NCI-H128 (cell line): Measurements from ENCODE around the gene TSPAN32.
"Not testable (repeated sequence)": the region's sequence is repeated elsewhere in the genome, so short reads cannot be mapped to it uniquely, and the experiment has no call there.

Experiments
- DNase-seq: peaks from one replicate; lab custom pipeline; 2025; ENCODE audit not compliant: unreplicated experiment; lab: John Stamatoyannopoulos, UW

The TSPAN32 gene

DNA sequence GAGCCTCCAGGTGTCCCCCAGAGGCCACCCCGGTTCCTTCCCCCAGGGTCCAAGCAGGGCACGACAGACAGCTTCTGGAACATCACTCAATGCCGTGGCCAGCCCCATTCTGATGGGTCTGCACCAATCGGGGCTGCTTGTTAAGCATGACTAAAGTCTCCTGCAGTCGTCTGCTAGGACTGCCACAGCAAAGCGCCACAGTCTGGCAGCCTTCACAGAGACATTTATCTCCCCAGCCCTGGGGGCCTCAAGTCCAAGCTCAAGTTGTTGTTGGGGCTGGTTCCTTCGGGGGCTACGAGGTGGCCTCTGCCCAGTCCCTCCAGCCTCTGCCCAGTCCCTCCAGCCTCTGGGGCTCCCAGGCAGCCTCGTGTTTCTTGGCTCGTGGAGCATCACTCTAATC is 61.3 kb downstream of the TSPAN32 start:
- no peak for DNase-seq

DNA sequence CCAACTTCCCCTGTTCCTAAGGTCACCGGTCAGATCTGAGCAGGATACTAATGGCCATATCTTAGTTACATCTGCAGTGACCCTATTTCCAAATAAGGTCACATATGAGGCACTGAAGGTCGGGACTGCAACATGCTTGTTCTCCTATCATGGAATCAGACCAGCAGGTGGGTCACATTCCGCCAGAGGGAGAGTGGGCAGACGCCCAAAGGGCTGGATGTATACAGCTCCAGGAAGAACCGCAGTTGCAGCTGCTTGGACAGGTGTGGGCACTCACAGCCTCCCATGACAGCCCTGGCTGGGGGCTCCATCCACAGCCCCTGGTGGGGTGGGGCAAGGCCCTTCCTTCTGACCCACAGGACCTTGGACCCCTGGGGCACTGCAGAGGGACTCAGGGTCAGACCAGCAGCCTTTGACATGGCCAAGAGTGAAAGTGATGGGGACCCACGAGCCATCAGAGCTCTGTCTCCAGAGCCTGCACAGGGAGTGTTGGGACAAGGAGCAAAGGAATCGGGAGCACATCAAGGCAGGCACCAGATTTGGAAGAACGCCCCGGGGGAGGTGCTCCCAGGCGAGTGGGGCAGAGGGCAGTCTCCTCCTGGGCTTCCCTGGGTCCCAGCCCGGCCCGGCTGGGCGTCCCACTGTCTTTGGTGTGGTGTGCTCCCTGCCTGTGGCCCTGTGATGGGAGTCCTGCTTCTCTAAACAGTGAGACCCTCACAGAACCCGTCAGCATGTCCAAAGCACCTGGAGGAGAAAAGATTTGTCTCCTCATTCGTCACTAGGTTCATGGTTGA is 62.0 kb downstream of the TSPAN32 start:
- DNase-seq, result no peak

DNA sequence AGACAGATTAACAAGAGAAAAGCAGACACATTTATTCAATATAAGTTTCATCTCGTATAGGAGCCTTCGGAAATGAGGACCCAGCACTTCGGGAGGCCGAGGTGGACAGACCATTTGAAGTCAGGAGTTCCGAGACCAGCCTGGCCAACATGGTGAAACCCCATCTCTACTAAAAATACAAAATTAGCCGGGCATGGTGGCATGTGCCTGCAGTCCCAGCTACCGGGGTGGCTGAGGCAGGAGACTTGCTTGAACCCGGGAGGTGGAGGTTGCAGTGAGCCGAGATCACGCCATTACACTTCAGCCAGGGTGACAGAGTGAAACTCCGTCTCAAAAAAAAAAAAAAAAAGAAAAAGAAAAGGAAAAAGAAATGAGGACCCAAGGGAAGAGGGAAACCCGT is 62.6 kb downstream of the TSPAN32 start:
- not testable (repeated sequence) for DNase-seq

DNA sequence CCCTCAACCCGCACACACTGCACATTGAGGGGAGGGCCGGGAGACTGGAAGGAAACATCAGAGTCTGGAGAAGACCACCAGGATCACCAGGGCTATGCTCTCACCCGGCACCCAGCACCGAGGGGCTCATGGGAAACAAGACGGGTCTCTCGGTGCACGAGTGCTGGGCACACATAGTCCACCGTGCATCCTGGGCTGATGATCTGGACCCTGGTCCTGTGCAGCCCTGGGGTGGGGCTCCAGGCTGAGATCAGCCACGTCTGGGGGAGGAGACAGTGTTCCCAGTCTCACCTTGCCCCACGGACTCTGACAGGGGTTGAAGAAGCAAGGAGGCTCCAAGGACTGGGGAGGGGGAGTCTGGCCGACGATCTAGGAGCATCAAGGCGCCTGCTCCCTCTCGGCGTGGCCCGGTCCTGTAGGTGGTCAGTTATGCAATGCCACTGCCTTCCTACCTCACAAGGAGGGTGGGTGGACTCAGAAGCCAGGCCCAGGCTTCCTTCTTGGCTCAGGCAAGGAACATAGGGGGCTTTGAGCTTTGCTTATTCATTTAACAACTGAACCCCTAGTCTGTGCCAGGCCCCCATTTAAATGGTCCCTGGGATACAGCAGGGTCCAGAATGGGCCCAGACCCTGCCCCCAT is 63.9 kb downstream of the TSPAN32 start:
- no peak for DNase-seq

DNA sequence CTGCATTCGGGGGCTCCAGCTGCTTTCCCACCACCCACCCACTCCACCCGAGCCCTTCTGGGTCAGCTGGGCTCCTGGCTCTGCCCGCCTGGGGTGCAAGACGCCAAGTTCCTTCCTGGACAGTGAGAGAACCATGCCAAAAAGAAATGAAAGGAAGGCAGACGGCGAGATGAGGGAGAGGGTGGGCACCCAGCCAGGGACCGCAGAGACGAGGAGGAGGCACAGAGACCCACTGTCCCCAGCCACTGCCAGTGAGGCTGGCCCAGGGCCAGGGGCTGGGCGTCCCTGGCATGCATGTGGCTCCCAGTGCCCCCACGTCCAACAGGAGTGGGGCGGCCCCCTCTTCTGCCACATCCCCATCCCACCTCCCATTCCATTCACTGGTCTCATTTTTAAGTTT is 64.5 kb downstream of the TSPAN32 start:
- no peak for DNase-seq

DNA sequence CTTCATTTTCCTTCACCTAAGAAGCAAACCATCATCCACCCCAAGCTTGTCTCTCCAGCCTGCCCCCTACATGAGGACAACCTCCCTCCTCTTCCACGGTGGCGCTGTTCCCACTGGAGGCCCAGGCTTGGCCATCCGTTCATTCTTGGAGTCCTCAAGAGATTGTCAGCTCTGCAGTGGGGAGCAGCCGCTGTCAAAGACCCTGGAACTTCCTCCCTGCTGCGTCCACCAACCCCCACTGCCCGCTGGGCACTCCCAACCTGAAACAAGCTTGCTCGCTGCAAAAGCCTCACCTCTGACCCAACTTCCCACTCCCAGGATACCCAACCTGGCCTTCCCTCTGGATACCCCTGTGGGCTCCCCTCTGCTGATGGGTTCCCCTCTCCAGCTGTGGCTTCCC is 64.9 kb downstream of the TSPAN32 start:
- no peak for DNase-seq

DNA sequence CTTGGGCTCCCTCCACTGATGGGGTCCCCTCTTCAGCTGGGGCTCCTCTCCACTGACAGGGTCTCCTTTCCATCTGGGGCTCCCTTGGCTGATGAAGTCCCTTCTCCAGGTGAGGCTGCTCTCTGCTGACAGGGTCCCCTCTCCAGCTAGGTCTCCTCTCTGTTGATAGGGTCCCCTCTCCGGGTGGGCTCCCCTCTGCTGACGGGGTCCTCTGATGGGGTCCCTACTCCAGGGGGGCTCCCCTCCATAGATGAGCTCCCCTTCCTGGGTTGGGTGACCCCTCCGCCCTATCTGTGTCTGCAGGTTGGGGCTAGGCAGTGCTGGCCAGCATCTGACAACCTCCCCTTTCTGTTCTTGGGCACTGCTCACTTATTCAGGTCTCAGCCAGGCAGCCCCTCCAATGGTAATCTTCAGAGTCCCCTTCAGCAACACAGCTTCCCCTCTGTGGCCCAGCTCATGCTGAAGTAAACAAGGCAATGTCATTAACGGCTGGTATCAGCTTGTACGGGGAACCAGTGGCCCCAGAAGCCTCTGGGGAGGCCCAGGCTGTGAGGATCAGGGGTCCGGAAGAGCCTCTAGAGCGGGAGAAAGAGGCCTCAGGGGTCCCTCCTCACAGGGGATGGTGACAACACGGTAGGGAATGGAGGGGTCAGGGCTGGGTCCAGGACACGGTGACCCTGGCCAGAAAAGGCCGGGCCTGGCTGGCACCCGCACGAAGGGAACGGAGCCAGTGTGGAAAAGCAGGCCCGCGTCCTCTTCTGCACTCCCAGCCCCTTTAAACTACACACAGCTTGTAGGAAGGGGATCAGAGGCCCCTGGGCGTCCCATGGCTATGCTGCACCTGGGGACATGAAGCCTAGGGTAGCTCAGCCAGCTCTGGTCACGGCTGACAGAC is 65.7 kb downstream of the TSPAN32 start:
- no peak for DNase-seq
